Fibroblast of lung (primary cell): ENCODE measurements around the gene AMIGO3.

Experiments used
- CTCF ChIP-seq, 2 donors: IDR thresholded peaks in 1 of 2; conservative IDR thresholded peaks in 1 of 2; 1 replicate in 1 of 2; 2 replicates in 1 of 2; pipeline ENCODE4 v1.5.1; 2011 to 2012; ENCODE audit warnings: low read length in 2 of 2, control low read depth in 1 of 2, inconsistent platforms in 1 of 2, low read depth in 1 of 2, mild to moderate bottlenecking in 1 of 2
- EZH2 ChIP-seq: IDR thresholded peaks from 2 replicates; pipeline ENCODE4 v1.5.1; 2012; ENCODE audit warnings: low read length, control low read depth, mild to moderate bottlenecking; ENCODE audit errors: missing control alignments

DNA sequence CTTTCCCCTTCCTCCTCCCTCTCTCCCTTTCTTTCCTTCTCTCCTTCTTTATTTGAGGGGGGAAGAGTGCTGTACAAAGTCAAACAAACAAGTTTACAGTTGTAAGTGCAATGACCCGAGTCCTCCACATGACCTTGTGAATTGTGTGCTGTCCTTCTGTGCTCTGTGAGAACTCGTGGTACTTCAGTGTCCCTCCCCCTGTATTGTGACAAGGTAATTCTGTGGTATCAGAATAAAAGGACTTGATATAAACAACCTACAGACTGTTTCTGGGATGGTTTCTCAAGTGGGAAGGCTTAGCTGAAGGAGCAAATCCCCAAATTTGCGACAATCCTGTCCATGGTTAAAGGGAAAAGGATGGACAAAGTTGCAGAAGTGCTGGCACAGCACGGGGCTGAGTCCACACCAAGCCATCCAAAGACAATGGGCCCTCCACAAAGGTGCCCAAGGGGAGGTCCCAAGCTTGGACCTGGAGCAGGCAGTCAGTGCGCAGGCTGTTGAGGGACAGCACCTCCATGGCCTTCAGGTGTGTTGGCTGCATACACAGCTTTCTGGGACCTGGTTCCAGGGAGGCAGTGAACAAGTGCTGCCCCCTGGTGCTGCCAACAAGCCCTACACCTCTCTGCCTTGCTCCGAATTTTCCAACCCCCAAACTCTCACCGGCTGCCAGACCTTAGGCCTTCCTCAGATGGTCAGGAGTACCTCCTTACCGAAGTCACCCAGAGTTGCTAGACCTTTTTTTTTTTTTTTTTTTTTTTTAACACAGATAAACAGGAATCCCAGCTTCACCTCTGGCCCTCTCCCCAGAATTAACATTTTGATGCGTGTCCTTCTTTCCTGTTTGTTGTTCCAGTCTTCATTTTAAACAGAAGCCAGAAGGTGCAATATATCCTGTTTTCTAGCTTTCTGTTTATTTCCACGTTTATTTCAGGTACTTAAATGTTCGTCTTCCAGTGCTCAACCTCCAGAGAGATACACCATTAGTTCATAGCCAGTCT lies 47.9 kb downstream of the AMIGO3 start:
- TF ChIP-seq CTCF (conservative IDR thresholded peaks at IDR 0.05 in 1 of 2, IDR thresholded peaks at IDR 0.05 in 1 of 2; ENCODE audit: low read depth in 1 of 2, low read length in 2 of 2) (peak; percentile 88 to 91), EZH2 (no peak)
